Bronchial epithelial cell (primary cell): Measurements from ENCODE around the gene AGPS. TPM values are rescaled to one million over a fixed set of nuclear protein-coding genes. Genes with fewer than 3 reads are reported as not detected.
"Not testable (repeated sequence)": the region's sequence is repeated elsewhere in the genome, so short reads cannot be mapped to it uniquely, and the experiment has no call there.

Source experiments
- DNase-seq: peaks from one replicate; pipeline ENCODE4 v3.0.0-alpha.2; 2010; ENCODE audit warnings: low read depth
- FAIRE-seq: peaks from 2 replicates; lab custom pipeline; 2011; peaks lifted over from hg19 to GRCh38; lab: Jason Lieb, UNC
- H3K27me3 ChIP-seq: 2 replicates; pipeline ENCODE4 v1.5.1; 2011; ENCODE audit warnings: low read length; ENCODE audit not compliant: control insufficient read depth, insufficient read depth
- H3K36me3 ChIP-seq: 2 replicates; pipeline ENCODE4 v1.5.1; 2011; ENCODE audit warnings: low read length; ENCODE audit not compliant: control insufficient read depth, insufficient read depth
- H3K4me3 ChIP-seq: 2 replicates; pipeline ENCODE4 v1.5.1; 2011; ENCODE audit warnings: mild to moderate bottlenecking, low read depth, low read length, control low read depth
- CTCF ChIP-seq: IDR thresholded peaks from 2 replicates; pipeline ENCODE4 v1.5.1; 2011; ENCODE audit warnings: mild to moderate bottlenecking, moderate library complexity, low read length, control low read depth, inconsistent platforms; ENCODE audit not compliant: insufficient read depth, severe bottlenecking
- total RNA-seq: library from RNA; depleted of rRNA; stranded (reverse); fragments of >200 nt; gene quantifications from 2 replicates; pipeline ENCODE4 v1.2.1, GENCODE V29; 2014

Gene AGPS
- total RNA-seq, 1 donor from 2014 or later = 34.8 TPM

- Histone ChIP-seq H3K36me3 (no peaks in the 10 kb centered on the region), H3K27me3 (no peaks in the 10 kb centered on the region), H3K4me3 (no peak overlapping the region)
- FAIRE-seq (no peak), DNase-seq (no peak)
- TF ChIP-seq CTCF = no peak
These were observed 55.5 kb downstream of the AGPS start for GRCh38 chr2:177448031-177448430.

- Histone ChIP-seq H3K4me3 (no peak overlapping the region), H3K36me3 (no peaks in the 10 kb centered on the region), H3K27me3 (no peaks in the 10 kb centered on the region)
- TF ChIP-seq CTCF = no peak
- FAIRE-seq = no peak
- no peak for DNase-seq
These were observed 56.6 kb downstream of the AGPS start for GRCh38 chr2:177449159-177449558.

GRCh38 chr2:177455187-177455586 lies 62.6 kb downstream of the AGPS start:
- H3K36me3 ChIP-seq = no peaks in the 10 kb centered on the region
- FAIRE-seq = no peak
- no peak for TF ChIP-seq CTCF

GRCh38 chr2:177459756-177460155 lies 67.2 kb downstream of the AGPS start:
- not testable (repeated sequence) for FAIRE-seq, DNase-seq, H3K4me3 ChIP-seq, H3K27me3 ChIP-seq, H3K36me3 ChIP-seq

More at GRCh38 chr2:177455187-177455586, 62.6 kb downstream of the AGPS start:
- Histone ChIP-seq H3K4me3 (no peak overlapping the region), H3K27me3 (no peaks in the 10 kb centered on the region)
- no peak for DNase-seq

- Histone ChIP-seq H3K36me3 (no peaks in the 10 kb centered on the region), H3K27me3 (no peaks in the 10 kb centered on the region), H3K4me3 (no peak overlapping the region)
- no peak for TF ChIP-seq CTCF
- FAIRE-seq (no peak), DNase-seq (no peak)
These were observed 68.5 kb downstream of the AGPS start for GRCh38 chr2:177460973-177461585.

GRCh38 chr2:177464549-177464948 lies 72.0 kb downstream of the AGPS start:
- no peak for FAIRE-seq
- no peak for TF ChIP-seq CTCF
- Histone ChIP-seq H3K36me3 (no peaks in the 10 kb centered on the region), H3K4me3 (no peak overlapping the region), H3K27me3 (no peaks in the 10 kb centered on the region)
- DNase-seq = no peak
